SH-SY5Y (cell line): ENCODE data around the gene MIX23.

Experiments
- GATA2 ChIP-seq: IDR thresholded peaks from 2 replicates; pipeline ENCODE4 v1.6.1; 2011; ENCODE audit warnings: mild to moderate bottlenecking, low read depth, low read length
- GATA3 ChIP-seq: IDR thresholded peaks from 2 replicates; pipeline ENCODE4 v1.6.1; 2011; ENCODE audit warnings: low read depth, mild to moderate bottlenecking, low read length, moderate library complexity

DNA sequence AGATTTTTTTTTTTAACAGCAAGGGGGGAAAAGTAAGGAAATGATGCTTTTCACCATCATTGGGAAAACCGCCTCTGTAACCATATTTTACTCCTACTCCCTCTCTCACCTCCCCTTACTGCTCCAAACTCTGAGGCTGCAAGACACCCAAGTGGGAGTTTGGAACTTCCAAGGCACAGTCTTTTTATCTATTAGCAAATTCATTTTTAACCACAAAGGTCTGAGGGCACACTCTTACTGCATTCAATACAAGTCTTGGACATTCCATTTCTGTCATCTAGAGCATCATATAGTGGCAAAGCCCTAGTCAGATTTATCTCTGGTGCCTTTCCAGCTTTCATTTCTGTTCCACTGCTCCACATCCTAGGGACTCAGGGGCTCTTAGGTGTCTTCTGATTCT is 14.2 kb upstream of the MIX23 start:
- TF ChIP-seq GATA2 (no peak), GATA3 (no peak)
